BLaER1 treated with 17β-estradiol and CSF1 and Interleukin-3, amounts not matched to agents 10 nM and 100 nM (cell line): Measurements from ENCODE around the gene CCDC9B.
A peak's percentile ranks its signal among the peaks of the same experiment; 100 is the strongest.

Source experiments
- H3K27ac ChIP-seq, 11 experiments: shearing (Covaris generic); formaldehyde crosslinking; 2 replicates each; pipeline ENCODE4 v1.8.1; 2022
- H3K27me3 ChIP-seq, 11 experiments: shearing (Covaris generic); formaldehyde crosslinking; 2 replicates each; pipeline ENCODE4 v1.8.1; 2022
- H3K36me3 ChIP-seq, 11 experiments: shearing (Covaris generic); formaldehyde crosslinking; 2 replicates each; pipeline ENCODE4 v1.8.1; 2022
- H3K4me1 ChIP-seq, 10 experiments: shearing (Covaris generic); formaldehyde crosslinking; 2 replicates each; pipeline ENCODE4 v1.8.1; 2022
- H3K4me2 ChIP-seq, 11 experiments: shearing (Covaris generic); formaldehyde crosslinking; 2 replicates each; pipeline ENCODE4 v1.8.1; 2022
- H3K4me3 ChIP-seq, 10 experiments: shearing (Covaris generic); formaldehyde crosslinking; 2 replicates each; pipeline ENCODE4 v1.8.1; 2022
- H3K9ac ChIP-seq, 11 experiments: shearing (Covaris generic); formaldehyde crosslinking; 2 replicates each; pipeline ENCODE4 v1.8.1; 2022
- H3K9me3 ChIP-seq, 11 experiments: shearing (Covaris generic); formaldehyde crosslinking; replicated peaks in 1 of 11; 2 replicates each; pipeline ENCODE4 v1.8.1; 2022
- H4K20me1 ChIP-seq, 11 experiments: shearing (Covaris generic); formaldehyde crosslinking; 2 replicates each; pipeline ENCODE4 v1.8.1; 2022
- Cebpa-rat ChIP-seq, 11 experiments: shearing (Covaris generic); IDR thresholded peaks; 2 replicates each; pipeline ENCODE4 v1.8.1; 2022

CCDC9B gene

GRCh38 chr15:40340740-40341400, at the start of gene CCDC9B:
CCDC9B (minus strand) TSS chr15:40340939; CDS start chr15:40340819, 120 bp downstream.
- H3K4me3 ChIP-seq: peak within 1 kb of the TSS; percentile 17 to 64 (median 48); a peak in 16 of 20 replicates
- TF ChIP-seq Cebpa-rat (IDR thresholded peaks at IDR 0.05): no peak
- H3K9ac ChIP-seq: peak within 1 kb of the TSS; percentile 61 to 89 (median 76)
- no peaks in the 10 kb centered on the region for H3K9me3 ChIP-seq
- H3K27ac ChIP-seq: peak within 1 kb of the TSS; percentile 51 to 92 (median 75)
- peak within 1 kb of the TSS; percentile 82 to 98 (median 95) for H3K4me2 ChIP-seq
- H3K27me3 ChIP-seq: no peaks in the 10 kb centered on the region
- H4K20me1 ChIP-seq: no peaks in the 10 kb centered on the region
- H3K4me1 ChIP-seq: peaks cover 80 to 93% (median 90%) of the 10 kb centered on the region in 10 experiments
- H3K36me3 ChIP-seq: peaks cover 0 to 11% (median 0%) of the 10 kb centered on the region in 11 experiments; a peak in 1 of 22 replicates

- H3K9ac ChIP-seq: peak overlapping the region in 1 of 11 experiments; percentile 33; a peak in 2 of 22 replicates
- peaks cover 14 to 48% (median 23%) of the 10 kb centered on the region in 10 experiments; a peak in 19 of 20 replicates for H3K4me1 ChIP-seq
- H3K27me3 ChIP-seq: no peaks in the 10 kb centered on the region
- H3K4me2 ChIP-seq: peak overlapping the region in 3 of 11 experiments; percentile 28 to 74 (median 38); a peak in 5 of 22 replicates
- H3K9me3 ChIP-seq: peaks cover 15 to 41% (median 30%) of the 10 kb centered on the region in 11 experiments; a peak in 21 of 22 replicates
- no peaks in the 10 kb centered on the region for H4K20me1 ChIP-seq
- H3K4me3 ChIP-seq: no peak overlapping the region
- H3K36me3 ChIP-seq: peaks cover 74 to 100% (median 100%) of the 10 kb centered on the region in 11 experiments
- peak overlapping the region in 10 of 11 experiments; percentile 14 to 72 (median 58); a peak in 16 of 22 replicates for H3K27ac ChIP-seq
- TF ChIP-seq Cebpa-rat (IDR thresholded peaks at IDR 0.05): no peak
These were observed 49.3 kb upstream of the CCDC9B start for GRCh38 chr15:40389824-40390595.

- Histone ChIP-seq H3K36me3 (peaks cover 71 to 100% (median 94%) of the 10 kb centered on the region in 11 experiments), H3K4me3 (no peak overlapping the region), H3K27ac (peak overlapping the region; percentile 39 to 72 (median 64); a peak in 20 of 22 replicates), H3K9me3 (peaks cover 15 to 41% (median 30%) of the 10 kb centered on the region in 11 experiments; a peak in 21 of 22 replicates), H4K20me1 (no peaks in the 10 kb centered on the region), H3K9ac (peak overlapping the region in 3 of 11 experiments; percentile 16 to 33 (median 22); a peak in 5 of 22 replicates), H3K4me2 (peak overlapping the region in 10 of 11 experiments; percentile 18 to 74 (median 35); a peak in 18 of 22 replicates), H3K27me3 (no peaks in the 10 kb centered on the region), H3K4me1 (peaks cover 21 to 48% (median 28%) of the 10 kb centered on the region in 10 experiments)
- TF ChIP-seq Cebpa-rat (IDR thresholded peaks at IDR 0.05): peak; percentile 40 to 85 (median 66); a peak in 18 of 22 replicates
These were observed 48.4 kb upstream of the CCDC9B start for GRCh38 chr15:40388941-40389823.

GRCh38 chr15:40386480-40386879, 45.7 kb upstream of the CCDC9B start:
- Histone ChIP-seq H3K27ac (no peak overlapping the region), H3K9me3 (peaks cover 15 to 41% (median 30%) of the 10 kb centered on the region in 11 experiments; a peak in 21 of 22 replicates), H3K4me3 (0 out of 20 replicates have a peak overlapping the region, but pooled peaks of 1 of the 10 experiments have one; percentile 22), H3K9ac (no peak overlapping the region), H3K27me3 (no peaks in the 10 kb centered on the region), H3K4me1 (peaks cover 28 to 44% (median 36%) of the 10 kb centered on the region in 10 experiments), H3K4me2 (no peak overlapping the region), H3K36me3 (peaks cover 46 to 74% (median 67%) of the 10 kb centered on the region in 11 experiments), H4K20me1 (no peaks in the 10 kb centered on the region)
- TF ChIP-seq Cebpa-rat (IDR thresholded peaks at IDR 0.05): no peak

GRCh38 chr15:40382580-40383456, 42.1 kb upstream of the CCDC9B start, which contains the start of gene KNSTRN:
KNSTRN (plus strand) TSS chr15:40382721; CDS start chr15:40382836, 115 bp downstream.
- Histone ChIP-seq H3K9ac (peak within 1 kb of the TSS; percentile 85 to 96 (median 92)), H3K4me3 (peak within 1 kb of the TSS; percentile 86 to 97 (median 89)), H4K20me1 (no peaks in the 10 kb centered on the region), H3K36me3 (peaks cover 21 to 38% (median 31%) of the 10 kb centered on the region in 11 experiments), H3K4me2 (peak within 1 kb of the TSS; percentile 76 to 96 (median 86)), H3K9me3 (peaks cover 9 to 25% (median 21%) of the 10 kb centered on the region in 11 experiments; a peak in 21 of 22 replicates), H3K4me1 (peaks cover 17 to 39% (median 22%) of the 10 kb centered on the region in 10 experiments), H3K27ac (peak within 1 kb of the TSS; percentile 64 to 94 (median 87)), H3K27me3 (no peaks in the 10 kb centered on the region)
- no peak for TF ChIP-seq Cebpa-rat (IDR thresholded peaks at IDR 0.05)

GRCh38 chr15:40381818-40382529, 41.2 kb upstream of the CCDC9B start:
- H3K9ac ChIP-seq: no peak overlapping the region
- no peak for TF ChIP-seq Cebpa-rat (IDR thresholded peaks at IDR 0.05)
- peak overlapping the region in 1 of 11 experiments; percentile 90; a peak in 1 of 22 replicates for H3K27ac ChIP-seq
- peaks cover 13 to 30% (median 22%) of the 10 kb centered on the region in 11 experiments for H3K36me3 ChIP-seq
- no peaks in the 10 kb centered on the region for H4K20me1 ChIP-seq
- H3K27me3 ChIP-seq: no peaks in the 10 kb centered on the region
- peaks cover under 1 to 17% (median 13%) of the 10 kb centered on the region in 11 experiments; a peak in 20 of 22 replicates for H3K9me3 ChIP-seq
- H3K4me2 ChIP-seq: peak overlapping the region in 2 of 11 experiments; percentile 13 to 48; a peak in 1 of 22 replicates
- H3K4me1 ChIP-seq: peaks cover 13 to 39% (median 21%) of the 10 kb centered on the region in 10 experiments
- no peak overlapping the region for H3K4me3 ChIP-seq

- Histone ChIP-seq H3K4me1 (peaks cover 14 to 39% (median 24%) of the 10 kb centered on the region in 10 experiments), H3K27ac (no peak overlapping the region), H3K4me3 (no peak overlapping the region), H4K20me1 (no peaks in the 10 kb centered on the region), H3K27me3 (no peaks in the 10 kb centered on the region), H3K4me2 (0 out of 22 replicates have a peak overlapping the region, but pooled peaks of 1 of the 11 experiments have one; percentile 73), H3K9me3 (peaks cover 0 to 3% (median 0%) of the 10 kb centered on the region in 11 experiments; a peak in 6 of 22 replicates), H3K36me3 (peaks cover 4 to 16% (median 9%) of the 10 kb centered on the region in 11 experiments; a peak in 20 of 22 replicates), H3K9ac (no peak overlapping the region)
- no peak for TF ChIP-seq Cebpa-rat (IDR thresholded peaks at IDR 0.05)
These were observed 39.9 kb upstream of the CCDC9B start for GRCh38 chr15:40380636-40381035.
